IMR-90 (cell line): ENCODE measurements around the gene ZFP36. TPM values are rescaled to one million over a fixed set of nuclear protein-coding genes. Genes with fewer than 3 reads are reported as not detected.

Source experiments
- ATAC-seq: fragments of 200-7000 bp; cut with Tn5 transposase; 2 replicates; pipeline ENCODE4 v1.9.1; 2020; ENCODE audit warnings: low read depth, mild to moderate bottlenecking, moderate library complexity
- BruUV-seq: library from RNA; stranded (reverse); fragments of 400-500 nt; replicated peaks from 2 replicates; lab custom pipeline; 2021; lab: Mats Ljungman, UMichigan
- CTCF ChIA-PET: fragments of 300-600 bp; formaldehyde crosslinking; extraction: SDS; loops from one replicate; lab custom pipeline; 2021; ENCODE audit warnings: antibody characterized with exemption; lab: Yijun Ruan, JAX
- POLR2A ChIA-PET: fragments of 300-600 bp; sonication (Branson Sonifier 250); formaldehyde crosslinking; loops from one replicate; lab custom pipeline; 2022; ENCODE audit warnings: antibody characterized with exemption; ENCODE audit not compliant: unreplicated experiment; lab: Charles Lee
- DNase-seq: peaks from one replicate; pipeline ENCODE4 v3.0.0; 2013
- H2AFZ ChIP-seq: replicated peaks from 2 replicates; pipeline ENCODE3; 2013; ENCODE audit warnings: low read length, mild to moderate bottlenecking; ENCODE audit not compliant: poor library complexity
- H2AK5ac ChIP-seq: 2 replicates; pipeline ENCODE4 v1.6.1; 2013; ENCODE audit warnings: low read depth, low read length, inconsistent platforms
- H2AK9ac ChIP-seq: replicated peaks from 2 replicates; pipeline ENCODE3; 2013; ENCODE audit warnings: mild to moderate bottlenecking, low read depth, low read length, moderate library complexity; ENCODE audit not compliant: poor library complexity
- H2BK120ac ChIP-seq: 2 replicates; pipeline ENCODE4 v1.6.1; 2013; ENCODE audit warnings: low read depth, low read length, inconsistent platforms
- H2BK15ac ChIP-seq: 3 replicates; pipeline ENCODE4 v1.6.1; 2013; ENCODE audit warnings: low read depth, low read length, inconsistent platforms
- H2BK20ac ChIP-seq: 2 replicates; pipeline ENCODE4 v1.6.1; 2013; ENCODE audit warnings: low read depth, mild to moderate bottlenecking, inconsistent platforms, low read length, moderate library complexity
- H2BK5ac ChIP-seq: 2 replicates; pipeline ENCODE4 v1.6.1; 2013; ENCODE audit warnings: mild to moderate bottlenecking, low read depth, low read length, inconsistent platforms; ENCODE audit not compliant: poor library complexity, severe bottlenecking
- H3K14ac ChIP-seq: replicated peaks from 2 replicates; pipeline ENCODE4 v1.6.1; 2013; ENCODE audit warnings: low read depth, low read length, inconsistent platforms
- H3K18ac ChIP-seq: 2 replicates; pipeline ENCODE4 v1.6.1; 2013; ENCODE audit warnings: low read depth, low read length, control low read depth
- H3K23ac ChIP-seq: 2 replicates; pipeline ENCODE4 v1.6.1; 2013; ENCODE audit warnings: low read depth, low read length, inconsistent platforms
- H3K27ac ChIP-seq: 2 replicates; pipeline ENCODE4 v1.5.1; 2013; ENCODE audit warnings: mild to moderate bottlenecking, control low read depth, low read length; ENCODE audit not compliant: insufficient read depth
- H3K27me3 ChIP-seq: 2 replicates; pipeline ENCODE4 v1.6.1; 2013; ENCODE audit warnings: low read length; ENCODE audit not compliant: control insufficient read depth, insufficient read depth
- H3K36me3 ChIP-seq: 2 replicates; pipeline ENCODE4 v1.6.1; 2013; ENCODE audit warnings: low read length, mixed read lengths; ENCODE audit not compliant: control insufficient read depth, insufficient read depth
- H3K4ac ChIP-seq: 2 replicates; pipeline ENCODE4 v1.6.1; 2013; ENCODE audit warnings: low read depth, low read length, inconsistent platforms
- H3K4me1 ChIP-seq: 2 replicates; pipeline ENCODE4 v1.6.1; 2013; ENCODE audit warnings: low read length, mixed read lengths; ENCODE audit not compliant: control insufficient read depth, insufficient read depth
- H3K4me2 ChIP-seq: 2 replicates; pipeline ENCODE4 v1.6.1; 2013; ENCODE audit warnings: low read depth, mild to moderate bottlenecking, control low read depth, low read length, moderate library complexity
- H3K4me3 ChIP-seq: 2 replicates; pipeline ENCODE4 v1.5.1; 2013; ENCODE audit warnings: low read depth, mild to moderate bottlenecking, control low read depth, low read length, moderate library complexity; ENCODE audit not compliant: insufficient read depth
- H3K56ac ChIP-seq: 2 replicates; pipeline ENCODE4 v1.6.1; 2013; ENCODE audit warnings: low read length, inconsistent platforms; ENCODE audit not compliant: insufficient read depth; ENCODE audit errors: extremely low read depth
- H3K79me1 ChIP-seq, 2 experiments: 2 replicates each; pipeline ENCODE4 v1.6.1; 2013; ENCODE audit warnings: low read length in 2 of 2, inconsistent platforms in 1 of 2, low read depth in 1 of 2
- H3K9ac ChIP-seq: 2 replicates; pipeline ENCODE4 v1.6.1; 2013; ENCODE audit warnings: low read depth, low read length, control low read depth
- H3K9me1 ChIP-seq: 2 replicates; pipeline ENCODE4 v1.6.1; 2013; ENCODE audit warnings: low read length, inconsistent platforms; ENCODE audit not compliant: insufficient read depth
- H3K9me3 ChIP-seq: 2 replicates; pipeline ENCODE4 v1.6.1; 2013; ENCODE audit warnings: low read length; ENCODE audit not compliant: control insufficient read depth, insufficient read depth
- H4K20me1 ChIP-seq: 2 replicates; pipeline ENCODE4 v1.6.1; 2013; ENCODE audit warnings: low read length, inconsistent platforms; ENCODE audit not compliant: insufficient read depth
- H4K5ac ChIP-seq: 2 replicates; pipeline ENCODE4 v1.6.1; 2013; ENCODE audit warnings: mild to moderate bottlenecking, low read depth, low read length, control low read depth
- H4K8ac ChIP-seq, 2 experiments: 2 replicates each; pipeline ENCODE4 v1.6.1; 2013; ENCODE audit warnings: low read depth in 2 of 2, low read length in 2 of 2, control low read depth in 1 of 2, inconsistent platforms in 1 of 2
- H4K91ac ChIP-seq: 2 replicates; pipeline ENCODE4 v1.6.1; 2013; ENCODE audit warnings: low read depth, low read length, inconsistent platforms; ENCODE audit not compliant: insufficient read depth
- FOS ChIP-seq: fragments of 150-350 bp; IDR thresholded peaks from 2 replicates; pipeline ENCODE4 v1.6.1; 2016; ENCODE audit warnings: low read depth, low read length
- USF2 ChIP-seq: fragments of 150-350 bp; IDR thresholded peaks from 2 replicates; pipeline ENCODE4 v1.6.1; 2017; ENCODE audit warnings: mild to moderate bottlenecking, antibody characterized with exemption, low read length, low read depth
- WGBS, 2 experiments: methylation state at CpG; one replicate each; pipeline versions ENCODE4 v1.1.5 to v1.1.7; 2013; ENCODE audit warnings: missing lambda C conversion rate in 2 of 2; ENCODE audit not compliant: insufficient read length in 1 of 2; ENCODE audit errors: extremely low coverage in 2 of 2; 5-methylcytosine and 5-hydroxymethylcytosine counted together
- dilution Hi-C: fragments of 300-500 bp; cut with HindIII; formaldehyde crosslinking; loops from one replicate; pipeline ENCODE4 v1.14.3; 2018; ENCODE audit warnings: low sequenced_read_pairs; ENCODE audit not compliant: unreplicated experiment
- in situ Hi-C: fragments of 300-500 bp; cut with MboI; formaldehyde crosslinking; loops from 3 replicates; pipeline ENCODE4 v1.14.3; 2019; ENCODE audit warnings: low sequenced_read_pairs, inconsistent platforms, mixed read lengths
- intact Hi-C: fragments of 100-400 bp; cut with micrococcal nuclease; formaldehyde crosslinking; loops from 2 replicates; pipeline ENCODE4 v1.10.0; 2022
- polyA plus RNA-seq, 3 experiments: library from polyadenylated mRNA; depleted of rRNA; stranded (reverse); fragments of >200 nt; gene quantifications; 2 replicates each; pipeline ENCODE4 v1.2.3, GENCODE V29; 2012; ENCODE audit warnings: low replicate concordance in 1 of 3
- total RNA-seq: library from RNA; depleted of rRNA; stranded (reverse); fragments of >200 nt; gene quantifications from 2 replicates; pipeline ENCODE4 v1.2.3, GENCODE V29; 2012

The ZFP36 gene
- total and polyA plus RNA-seq, 2 of the 4 experiments (the other 2 are of a cell fraction) = 1.4 to 45.0 TPM

GRCh38 chr19:39435499-39436349 is 29.1 kb downstream of the ZFP36 start, which contains the start of gene RPS16 (continued):
- TF ChIP-seq USF2 = no peak; the same call in 1 of the 2 replicates

- Histone ChIP-seq H3K4me2 (peak overlapping the region; percentile 67), H2AK5ac (peak overlapping the region; percentile 33), H2AK9ac (peak overlapping the region; percentile 87), H3K4me3 (peak overlapping the region; percentile 48), H3K56ac (peak overlapping the region; percentile 88), H3K14ac (peak overlapping the region; percentile 78), H4K5ac (peak overlapping the region; percentile 53), H3K4ac (peak overlapping the region; percentile 65), H3K23ac (peak overlapping the region; percentile 80), H3K27ac (peak overlapping the region; percentile 67), H3K9ac (peak overlapping the region; percentile 91), H3K79me1 (peaks cover 22 to 39% of the 10 kb centered on the region in 2 experiments), H2AFZ (peak overlapping the region; percentile 84), H4K8ac (peak overlapping the region; percentile 91 to 98), H2BK15ac (no peak overlapping the region), H3K9me3 (no peaks in the 10 kb centered on the region), H2BK120ac (no peak overlapping the region), H3K4me1 (peaks cover 3% of the 10 kb centered on the region; the same call in 1 of the 2 replicates), H4K91ac (peak overlapping the region; percentile 82), H3K18ac (peak overlapping the region; percentile 33), H3K36me3 (peaks cover 23% of the 10 kb centered on the region), H2BK5ac (peak overlapping the region; percentile 35), H3K27me3 (no peaks in the 10 kb centered on the region), H3K9me1 (no peaks in the 10 kb centered on the region; the same call in 1 of the 2 replicates), H4K20me1 (peaks cover 33% of the 10 kb centered on the region), H2BK20ac (no peak overlapping the region)
- BruUV-seq = TSS peak; percentile 96
- POLR2A ChIA-PET = interaction anchor here (0.5 to 0.9 kb wide), 11 partner anchors 8 to 960 kb away, joined by 3 to 22 read pairs (median 4); partner anchors contain the start of genes EID2B, MED29, PAF1 and SAMD4B
- ATAC-seq (no peak), DNase-seq (no peak)
- intact Hi-C loops = no loop called here
- dilution Hi-C loops = no loop called here
- in situ Hi-C loops = loop anchor here (25.0 kb wide), 1 partner anchor 401 kb away; the partner anchor contains the start of genes DYRK1B and FBL
- TF ChIP-seq FOS = no peak
- 0% methylated on average over 2 of the region's 2 CpGs; no CpG with 5 or more reads in 1 of the 2 experiments for WGBS, 2 experiments
- CTCF ChIA-PET = interaction anchor here (1.0 kb wide), 1 partner anchor 25 kb away, joined by 3 read pairs; no protein-coding TSS in a partner anchor
These were observed 29.7 kb downstream of the ZFP36 start for GRCh38 chr19:39436350-39436716.
